SK-N-SH treated with all-trans-retinoic acid at 6 μM for 48 hours (cell line): ENCODE results near the gene ARHGDIB.

Experiments used
- ATAC-seq: fragments of 200-7000 bp; cut with Tn5 transposase; 3 replicates; pipeline ENCODE4 v1.9.1; 2020; ENCODE audit warnings: mild to moderate bottlenecking, moderate library complexity
- ARNTL ChIP-seq: fragments of 450-650 bp; formaldehyde crosslinking; IDR thresholded peaks from 2 replicates; pipeline ENCODE4 v1.5.0; 2020; ENCODE audit warnings: low read depth, mild to moderate bottlenecking, moderate library complexity, borderline replicate concordance
- BACH2 ChIP-seq: fragments of 250-450 bp; sonication (Bioruptor Pico); IDR thresholded peaks from 2 replicates; pipeline ENCODE4 v1.9.0; 2021; ENCODE audit warnings: mild to moderate bottlenecking, borderline replicate concordance
- CSDC2 ChIP-seq: fragments of 250-450 bp; sonication (Bioruptor Pico); IDR thresholded peaks from 2 replicates; pipeline ENCODE4 v1.5.0; 2020; ENCODE audit warnings: mild to moderate bottlenecking, moderate library complexity
- ESRRG ChIP-seq: fragments of 250-450 bp; sonication (Bioruptor Pico); IDR thresholded peaks from 2 replicates; pipeline ENCODE4 v1.6.1; 2021; ENCODE audit warnings: mild to moderate bottlenecking
- GLIS3 ChIP-seq: fragments of 250-450 bp; sonication (Bioruptor Pico); IDR thresholded peaks from 2 replicates; pipeline ENCODE4 v1.5.0; 2020; ENCODE audit warnings: mild to moderate bottlenecking, moderate library complexity
- ISL1 ChIP-seq: fragments of 250-450 bp; sonication (Bioruptor Pico); IDR thresholded peaks from 2 replicates; pipeline ENCODE4 v2.1.2; 2022; ENCODE audit warnings: mild to moderate bottlenecking, moderate library complexity
- PATZ1 ChIP-seq: fragments of 250-450 bp; sonication (Bioruptor Pico); IDR thresholded peaks from 2 replicates; pipeline ENCODE4 v1.8.0; 2020; ENCODE audit warnings: mild to moderate bottlenecking, moderate library complexity, borderline replicate concordance
- POU6F1 ChIP-seq: fragments of 250-450 bp; sonication (Bioruptor Pico); IDR thresholded peaks from 2 replicates; pipeline ENCODE4 v1.8.0; 2021; ENCODE audit warnings: low read depth, mild to moderate bottlenecking, moderate library complexity, borderline replicate concordance
- PPARA ChIP-seq: fragments of 250-450 bp; sonication (Bioruptor Pico); IDR thresholded peaks from 2 replicates; pipeline ENCODE4 v1.5.0; 2020; ENCODE audit warnings: mild to moderate bottlenecking, borderline replicate concordance
- RARB ChIP-seq: fragments of 250-450 bp; sonication (Bioruptor Pico); IDR thresholded peaks from 2 replicates; pipeline ENCODE4 v1.8.0; 2021; ENCODE audit warnings: mild to moderate bottlenecking, moderate library complexity
- SNAI2 ChIP-seq: fragments of 250-450 bp; sonication (Bioruptor Pico); IDR thresholded peaks from 2 replicates; pipeline ENCODE4 v1.5.0; 2020; ENCODE audit warnings: mild to moderate bottlenecking, moderate library complexity
- TCF4 ChIP-seq: fragments of 250-450 bp; sonication (Bioruptor Pico); IDR thresholded peaks from 2 replicates; pipeline ENCODE4 v1.8.0; 2021; ENCODE audit warnings: mild to moderate bottlenecking, moderate library complexity, borderline replicate concordance
- ZC3H10 ChIP-seq: fragments of 250-450 bp; sonication (Bioruptor Pico); IDR thresholded peaks from 2 replicates; pipeline ENCODE4 v1.5.1; 2021; ENCODE audit warnings: mild to moderate bottlenecking, moderate library complexity
- ZFP3 ChIP-seq: fragments of 250-450 bp; sonication (Bioruptor Pico); IDR thresholded peaks from 2 replicates; pipeline ENCODE4 v1.5.0; 2020; ENCODE audit warnings: mild to moderate bottlenecking, moderate library complexity
- ZFP30 ChIP-seq: fragments of 450-650 bp; formaldehyde crosslinking; IDR thresholded peaks from 2 replicates; pipeline ENCODE4 v1.5.0; 2022; ENCODE audit warnings: mild to moderate bottlenecking, moderate library complexity
- ZNF565 ChIP-seq: fragments of 450-650 bp; formaldehyde crosslinking; conservative IDR thresholded peaks from 2 replicates; pipeline ENCODE4 v1.5.0; 2020; ENCODE audit warnings: low read depth, mild to moderate bottlenecking, moderate library complexity
- ZNF70 ChIP-seq: fragments of 450-650 bp; formaldehyde crosslinking; IDR thresholded peaks from 2 replicates; pipeline ENCODE4 v1.5.0; 2020; ENCODE audit warnings: mild to moderate bottlenecking, moderate library complexity
- ZNF8 ChIP-seq: fragments of 450-650 bp; formaldehyde crosslinking; IDR thresholded peaks from 2 replicates; pipeline ENCODE4 v1.5.0; 2020; ENCODE audit warnings: mild to moderate bottlenecking, moderate library complexity
- TF ChIP-seq, protein P1 (sequence below): fragments of 250-450 bp; sonication (Bioruptor Pico); IDR thresholded peaks from 2 replicates; pipeline ENCODE4 v1.5.1; 2020; ENCODE audit warnings: low read depth, mild to moderate bottlenecking, moderate library complexity
- TF ChIP-seq, protein P2 (sequence below): fragments of 250-450 bp; sonication (Bioruptor Pico); IDR thresholded peaks from 2 replicates; pipeline ENCODE4 v1.5.1; 2021; ENCODE audit warnings: mild to moderate bottlenecking, moderate library complexity
- TF ChIP-seq, protein P3 (sequence below): fragments of 250-450 bp; sonication (Bioruptor Pico); IDR thresholded peaks from 2 replicates; pipeline ENCODE4 v1.5.0; 2020; ENCODE audit warnings: mild to moderate bottlenecking, moderate library complexity

Gene ARHGDIB

GRCh38 chr12:14931791-14932560, 29.4 kb downstream of the ARHGDIB start:
- TF ChIP-seq ZFP3 (no peak), SNAI2 (CRISPR knock-in tag) (no peak), TCF4 (CRISPR knock-in tag) (no peak), ZNF565 (CRISPR knock-in tag) (no peak), CSDC2 (CRISPR knock-in tag) (no peak), POU6F1 (CRISPR knock-in tag) (no peak), RARB (no peak), PPARA (CRISPR knock-in tag) (no peak), ZFP30 (CRISPR knock-in tag) (no peak), ESRRG (CRISPR knock-in tag) (no peak), BACH2 (CRISPR knock-in tag) (no peak), ARNTL (no peak), ZC3H10 (CRISPR knock-in tag) (no peak), ZNF70 (CRISPR knock-in tag) (no peak), ZNF8 (CRISPR knock-in tag) (no peak), GLIS3 (CRISPR knock-in tag) (no peak), PATZ1 (CRISPR knock-in tag) (no peak)
- TF ChIP-seq, protein P1, sequence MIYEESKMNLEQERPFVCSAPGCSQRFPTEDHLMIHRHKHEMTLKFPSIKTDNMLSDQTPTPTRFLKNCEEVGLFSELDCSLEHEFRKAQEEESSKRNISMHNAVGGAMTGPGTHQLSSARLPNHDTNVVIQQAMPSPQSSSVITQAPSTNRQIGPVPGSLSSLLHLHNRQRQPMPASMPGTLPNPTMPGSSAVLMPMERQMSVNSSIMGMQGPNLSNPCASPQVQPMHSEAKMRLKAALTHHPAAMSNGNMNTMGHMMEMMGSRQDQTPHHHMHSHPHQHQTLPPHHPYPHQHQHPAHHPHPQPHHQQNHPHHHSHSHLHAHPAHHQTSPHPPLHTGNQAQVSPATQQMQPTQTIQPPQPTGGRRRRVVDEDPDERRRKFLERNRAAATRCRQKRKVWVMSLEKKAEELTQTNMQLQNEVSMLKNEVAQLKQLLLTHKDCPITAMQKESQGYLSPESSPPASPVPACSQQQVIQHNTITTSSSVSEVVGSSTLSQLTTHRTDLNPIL (CRISPR knock-in tag), result no peak
- TF ChIP-seq, protein P2, sequence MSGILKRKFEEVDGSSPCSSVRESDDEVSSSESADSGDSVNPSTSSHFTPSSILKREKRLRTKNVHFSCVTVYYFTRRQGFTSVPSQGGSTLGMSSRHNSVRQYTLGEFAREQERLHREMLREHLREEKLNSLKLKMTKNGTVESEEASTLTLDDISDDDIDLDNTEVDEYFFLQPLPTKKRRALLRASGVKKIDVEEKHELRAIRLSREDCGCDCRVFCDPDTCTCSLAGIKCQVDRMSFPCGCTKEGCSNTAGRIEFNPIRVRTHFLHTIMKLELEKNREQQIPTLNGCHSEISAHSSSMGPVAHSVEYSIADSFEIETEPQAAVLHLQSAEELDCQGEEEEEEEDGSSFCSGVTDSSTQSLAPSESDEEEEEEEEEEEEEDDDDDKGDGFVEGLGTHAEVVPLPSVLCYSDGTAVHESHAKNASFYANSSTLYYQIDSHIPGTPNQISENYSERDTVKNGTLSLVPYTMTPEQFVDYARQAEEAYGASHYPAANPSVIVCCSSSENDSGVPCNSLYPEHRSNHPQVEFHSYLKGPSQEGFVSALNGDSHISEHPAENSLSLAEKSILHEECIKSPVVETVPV (CRISPR knock-in tag), result no peak
- TF ChIP-seq, protein P3, sequence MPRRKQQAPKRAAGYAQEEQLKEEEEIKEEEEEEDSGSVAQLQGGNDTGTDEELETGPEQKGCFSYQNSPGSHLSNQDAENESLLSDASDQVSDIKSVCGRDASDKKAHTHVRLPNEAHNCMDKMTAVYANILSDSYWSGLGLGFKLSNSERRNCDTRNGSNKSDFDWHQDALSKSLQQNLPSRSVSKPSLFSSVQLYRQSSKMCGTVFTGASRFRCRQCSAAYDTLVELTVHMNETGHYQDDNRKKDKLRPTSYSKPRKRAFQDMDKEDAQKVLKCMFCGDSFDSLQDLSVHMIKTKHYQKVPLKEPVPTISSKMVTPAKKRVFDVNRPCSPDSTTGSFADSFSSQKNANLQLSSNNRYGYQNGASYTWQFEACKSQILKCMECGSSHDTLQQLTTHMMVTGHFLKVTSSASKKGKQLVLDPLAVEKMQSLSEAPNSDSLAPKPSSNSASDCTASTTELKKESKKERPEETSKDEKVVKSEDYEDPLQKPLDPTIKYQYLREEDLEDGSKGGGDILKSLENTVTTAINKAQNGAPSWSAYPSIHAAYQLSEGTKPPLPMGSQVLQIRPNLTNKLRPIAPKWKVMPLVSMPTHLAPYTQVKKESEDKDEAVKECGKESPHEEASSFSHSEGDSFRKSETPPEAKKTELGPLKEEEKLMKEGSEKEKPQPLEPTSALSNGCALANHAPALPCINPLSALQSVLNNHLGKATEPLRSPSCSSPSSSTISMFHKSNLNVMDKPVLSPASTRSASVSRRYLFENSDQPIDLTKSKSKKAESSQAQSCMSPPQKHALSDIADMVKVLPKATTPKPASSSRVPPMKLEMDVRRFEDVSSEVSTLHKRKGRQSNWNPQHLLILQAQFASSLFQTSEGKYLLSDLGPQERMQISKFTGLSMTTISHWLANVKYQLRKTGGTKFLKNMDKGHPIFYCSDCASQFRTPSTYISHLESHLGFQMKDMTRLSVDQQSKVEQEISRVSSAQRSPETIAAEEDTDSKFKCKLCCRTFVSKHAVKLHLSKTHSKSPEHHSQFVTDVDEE, result no peak
- ATAC-seq, result no peak

DNA sequence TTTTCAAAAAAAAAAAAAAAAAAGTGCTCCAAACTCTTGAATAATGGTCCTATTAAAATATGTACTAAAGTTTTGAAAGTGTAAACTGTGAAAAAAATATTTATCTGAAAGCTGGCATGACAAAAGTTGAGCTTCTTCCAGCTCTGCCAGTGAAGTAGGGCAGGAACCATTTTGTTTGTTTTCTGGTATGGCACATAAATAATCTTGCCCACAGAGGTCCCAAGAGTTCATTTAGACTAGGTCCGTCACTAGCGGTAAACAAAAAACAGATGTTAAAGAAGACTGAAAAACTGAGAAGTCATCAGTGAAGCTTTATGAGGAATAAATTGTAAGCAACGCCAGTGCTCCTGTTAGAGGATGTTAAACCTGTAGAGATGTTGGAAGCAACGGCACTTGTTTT, 30.0 kb downstream of the ARHGDIB start:
- ATAC-seq, result no peak
- TF ChIP-seq ZNF70 (CRISPR knock-in tag) (no peak), ZFP30 (CRISPR knock-in tag) (no peak), ZC3H10 (CRISPR knock-in tag) (no peak), ISL1 (CRISPR knock-in tag) (no peak), CSDC2 (CRISPR knock-in tag) (no peak), POU6F1 (CRISPR knock-in tag) (no peak), PATZ1 (CRISPR knock-in tag) (no peak), RARB (no peak), ZNF8 (CRISPR knock-in tag) (no peak)
- TF ChIP-seq, protein P2 (CRISPR knock-in tag), result no peak
- TF ChIP-seq, protein P3, result no peak
